Activated CD4-positive, CD25-positive, alpha-beta regulatory T cell treated with anti-CD3 and anti-CD28 coated beads, Interleukin-2, amount 50 U/mL, for 16 hours (primary cell): ENCODE results near the gene FLNC.
A peak's percentile ranks its signal among the peaks of the same experiment; 100 is the strongest.

Source experiments
- DNase-seq: peaks from one replicate; pipeline ENCODE4 v3.0.0-alpha.2; 2020; ENCODE audit warnings: low read depth, low spot score

FLNC gene, protein sequence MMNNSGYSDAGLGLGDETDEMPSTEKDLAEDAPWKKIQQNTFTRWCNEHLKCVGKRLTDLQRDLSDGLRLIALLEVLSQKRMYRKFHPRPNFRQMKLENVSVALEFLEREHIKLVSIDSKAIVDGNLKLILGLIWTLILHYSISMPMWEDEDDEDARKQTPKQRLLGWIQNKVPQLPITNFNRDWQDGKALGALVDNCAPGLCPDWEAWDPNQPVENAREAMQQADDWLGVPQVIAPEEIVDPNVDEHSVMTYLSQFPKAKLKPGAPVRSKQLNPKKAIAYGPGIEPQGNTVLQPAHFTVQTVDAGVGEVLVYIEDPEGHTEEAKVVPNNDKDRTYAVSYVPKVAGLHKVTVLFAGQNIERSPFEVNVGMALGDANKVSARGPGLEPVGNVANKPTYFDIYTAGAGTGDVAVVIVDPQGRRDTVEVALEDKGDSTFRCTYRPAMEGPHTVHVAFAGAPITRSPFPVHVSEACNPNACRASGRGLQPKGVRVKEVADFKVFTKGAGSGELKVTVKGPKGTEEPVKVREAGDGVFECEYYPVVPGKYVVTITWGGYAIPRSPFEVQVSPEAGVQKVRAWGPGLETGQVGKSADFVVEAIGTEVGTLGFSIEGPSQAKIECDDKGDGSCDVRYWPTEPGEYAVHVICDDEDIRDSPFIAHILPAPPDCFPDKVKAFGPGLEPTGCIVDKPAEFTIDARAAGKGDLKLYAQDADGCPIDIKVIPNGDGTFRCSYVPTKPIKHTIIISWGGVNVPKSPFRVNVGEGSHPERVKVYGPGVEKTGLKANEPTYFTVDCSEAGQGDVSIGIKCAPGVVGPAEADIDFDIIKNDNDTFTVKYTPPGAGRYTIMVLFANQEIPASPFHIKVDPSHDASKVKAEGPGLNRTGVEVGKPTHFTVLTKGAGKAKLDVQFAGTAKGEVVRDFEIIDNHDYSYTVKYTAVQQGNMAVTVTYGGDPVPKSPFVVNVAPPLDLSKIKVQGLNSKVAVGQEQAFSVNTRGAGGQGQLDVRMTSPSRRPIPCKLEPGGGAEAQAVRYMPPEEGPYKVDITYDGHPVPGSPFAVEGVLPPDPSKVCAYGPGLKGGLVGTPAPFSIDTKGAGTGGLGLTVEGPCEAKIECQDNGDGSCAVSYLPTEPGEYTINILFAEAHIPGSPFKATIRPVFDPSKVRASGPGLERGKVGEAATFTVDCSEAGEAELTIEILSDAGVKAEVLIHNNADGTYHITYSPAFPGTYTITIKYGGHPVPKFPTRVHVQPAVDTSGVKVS (N-terminal part only)

GRCh38 chr7:128830231-128831177 lies at the start of gene FLNC:
FLNC (plus strand) TSS chr7:128830406; CDS start chr7:128830638, 232 bp downstream.
- no peak for DNase-seq

DNA sequence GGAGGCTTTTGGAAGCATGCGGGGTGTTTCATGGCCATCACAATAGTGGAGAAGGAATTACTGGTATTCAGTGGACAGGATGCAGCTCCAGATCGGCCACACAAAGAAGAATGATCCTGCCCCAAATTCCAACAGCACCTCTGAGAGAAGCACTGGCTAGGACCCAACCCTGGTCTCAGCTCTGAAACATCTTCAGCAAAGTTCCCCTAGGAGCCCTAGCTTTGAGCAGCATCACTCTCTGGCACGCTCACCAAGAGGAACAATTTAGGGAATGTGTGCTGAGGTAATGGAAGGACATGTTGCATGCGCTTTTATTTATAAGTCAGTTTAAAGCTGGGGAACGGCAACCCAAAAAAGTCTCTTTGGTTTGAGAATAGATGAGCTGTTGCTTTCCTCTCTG lies 49.1 kb upstream of the FLNC start:
- no peak for DNase-seq

DNA sequence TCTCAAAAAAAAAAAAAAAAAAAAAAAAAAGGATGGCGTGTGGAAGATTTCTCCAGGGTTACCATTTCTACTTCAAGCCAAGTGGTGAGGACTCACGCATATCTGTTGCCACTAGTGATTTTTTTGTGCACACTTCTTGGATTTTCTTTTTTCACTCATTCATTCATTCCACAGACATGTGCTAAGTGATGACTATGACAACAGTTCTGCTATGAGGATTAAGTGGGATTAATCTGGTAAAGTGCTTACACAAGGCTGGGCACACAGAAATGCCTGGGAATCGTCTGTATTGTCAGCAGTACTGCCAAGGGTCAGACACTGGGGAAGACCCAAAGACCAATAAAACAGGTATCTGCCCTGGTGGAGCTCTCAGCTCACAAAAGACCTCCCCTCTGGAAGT lies 48.4 kb upstream of the FLNC start:
- no peak for DNase-seq

DNA sequence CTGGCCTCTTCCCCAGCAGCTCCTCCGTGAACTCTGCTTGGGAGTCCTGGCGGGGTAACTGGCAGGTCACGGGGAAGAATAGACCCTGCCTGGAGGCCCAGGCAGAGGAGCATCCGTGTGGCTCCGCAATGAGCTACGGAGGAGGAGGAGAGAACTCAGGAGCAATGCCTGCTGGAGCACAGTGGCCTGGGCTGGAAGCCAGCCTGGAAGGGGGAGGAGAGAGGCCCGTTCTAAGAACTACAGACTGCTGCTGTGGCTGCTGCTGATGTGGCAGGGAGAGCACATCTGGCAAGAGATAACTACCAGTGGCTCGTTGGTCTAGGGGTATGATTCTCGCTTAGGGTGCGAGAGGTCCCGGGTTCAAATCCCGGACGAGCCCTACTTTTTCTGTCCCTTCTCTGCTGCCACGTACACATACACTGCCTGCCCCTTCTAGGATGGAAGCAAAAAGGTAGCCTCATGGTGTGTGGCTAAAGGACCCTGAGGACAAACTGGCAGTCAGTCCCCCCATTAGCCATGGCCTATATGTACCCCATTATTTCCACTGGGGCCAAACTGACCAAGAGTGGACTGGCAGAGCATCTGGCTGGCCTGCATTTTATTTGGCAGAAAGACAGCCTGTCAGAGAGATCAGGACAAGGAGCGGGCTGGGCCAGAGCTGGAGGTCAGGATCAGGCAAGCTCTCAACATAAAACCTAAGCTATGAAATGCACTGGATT lies 46.9 kb upstream of the FLNC start:
- no peak for DNase-seq

- DNase-seq: no peak
Observed at GRCh38 chr7:128785738-128786137, 44.5 kb upstream of the FLNC start.

- DNase-seq: no peak
Observed at GRCh38 chr7:128788446-128789412, 41.5 kb upstream of the FLNC start.

DNA sequence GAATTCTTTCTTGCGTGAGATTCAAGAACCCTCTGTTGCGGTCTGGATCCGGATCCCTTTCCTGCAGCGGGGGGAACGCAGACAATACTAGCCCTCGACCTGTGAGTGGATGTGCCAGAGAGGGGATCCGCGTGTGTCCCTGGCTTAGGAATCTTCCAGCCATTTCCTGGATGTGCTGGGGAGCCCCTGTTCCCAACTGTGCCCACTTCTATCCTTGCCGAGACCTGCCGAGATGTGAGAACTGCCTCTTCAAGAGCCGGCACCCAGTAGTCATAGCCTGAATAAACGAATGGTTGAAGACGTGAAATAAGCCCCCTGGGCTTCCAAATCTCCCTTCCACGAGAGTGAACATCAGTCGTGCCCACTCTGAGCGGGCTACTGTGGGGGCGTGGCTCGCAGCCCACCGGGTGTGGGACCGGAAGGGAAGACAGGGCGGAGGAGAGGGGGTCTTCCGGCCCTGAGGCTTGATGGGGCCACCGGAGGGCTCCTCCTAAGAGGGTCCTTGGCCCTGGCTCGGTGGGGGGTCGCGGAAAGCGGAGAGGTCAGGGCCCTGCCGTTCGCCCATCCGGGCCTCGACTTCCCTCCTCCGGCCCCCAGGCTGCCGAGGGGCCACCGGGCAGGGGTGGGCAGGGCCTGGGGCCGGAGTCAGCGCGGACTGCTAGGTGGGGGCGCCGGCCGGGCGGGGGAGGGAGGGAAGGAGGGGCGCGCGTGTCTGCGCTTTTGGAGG lies 39.7 kb upstream of the FLNC start:
- no peak for DNase-seq

GRCh38 chr7:128791121-128791971 lies 38.9 kb upstream of the FLNC start, which contains the start of gene CCDC136:
CCDC136 (plus strand) TSS chr7:128791968; CDS start chr7:128792412, 444 bp downstream.
- DNase-seq: peak; percentile 46

GRCh38 chr7:128791972-128792327 lies 38.3 kb upstream of the FLNC start:
- no peak for DNase-seq

- DNase-seq: no peak
Observed at GRCh38 chr7:128792471-128793180, 37.6 kb upstream of the FLNC start.

DNA sequence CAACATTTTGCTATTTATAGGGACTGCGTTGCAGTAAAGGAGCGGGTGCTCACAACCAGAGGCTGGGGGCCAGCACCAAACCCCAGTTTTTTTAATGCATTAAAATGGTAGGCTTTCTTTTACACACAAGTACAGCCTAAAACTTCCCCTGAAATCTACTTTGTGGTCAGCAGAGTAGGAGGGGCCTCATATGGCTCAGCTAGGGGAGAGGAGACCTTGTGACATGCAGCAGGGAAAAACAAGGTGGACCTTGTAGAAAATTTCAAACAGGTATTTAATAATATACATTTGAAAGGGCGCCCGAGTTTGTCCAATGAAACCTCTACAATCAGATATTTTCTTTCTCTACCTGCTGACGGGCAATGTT lies 37.0 kb upstream of the FLNC start:
- no peak for DNase-seq

- DNase-seq: no peak
Observed at GRCh38 chr7:128794020-128794419, 36.2 kb upstream of the FLNC start.

DNA sequence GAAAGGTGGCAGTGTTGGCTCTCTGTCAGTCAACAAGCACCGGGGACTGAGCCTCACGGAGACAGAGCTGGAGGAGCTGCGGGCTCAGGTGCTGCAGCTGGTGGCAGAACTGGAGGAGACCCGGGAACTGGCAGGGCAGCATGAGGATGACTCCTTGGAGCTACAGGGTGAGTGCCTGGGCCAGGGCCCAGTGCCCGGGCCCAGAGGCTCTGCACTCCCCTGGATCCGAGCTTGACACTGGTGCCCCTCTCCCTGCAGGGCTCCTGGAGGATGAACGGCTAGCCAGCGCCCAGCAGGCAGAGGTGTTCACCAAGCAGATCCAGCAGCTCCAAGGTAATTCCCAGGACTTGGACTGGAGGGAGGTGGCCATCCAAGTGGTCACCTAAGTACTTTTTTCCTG lies 35.8 kb upstream of the FLNC start:
- DNase-seq: no peak

DNA sequence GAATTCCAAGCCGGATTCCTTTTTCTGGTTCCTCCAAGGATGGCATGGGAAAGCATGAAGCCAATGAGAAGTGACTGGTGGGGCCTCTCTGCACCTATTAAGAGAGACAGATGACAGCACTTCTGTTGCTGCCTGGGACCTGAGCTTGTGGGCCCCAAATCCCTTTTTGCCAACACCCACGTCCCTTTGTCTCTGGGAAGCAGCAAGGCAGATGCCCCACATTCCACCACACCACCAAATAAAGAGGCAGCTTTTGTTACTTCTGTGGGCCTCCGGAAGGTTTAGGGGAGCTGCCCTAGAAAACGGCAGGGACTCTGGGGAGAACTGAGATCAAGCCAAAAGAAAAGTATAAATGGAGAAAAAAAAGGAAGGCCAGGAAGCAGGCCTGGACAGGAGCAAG lies 35.1 kb upstream of the FLNC start:
- DNase-seq: no peak

GRCh38 chr7:128796327-128796726 lies 33.9 kb upstream of the FLNC start:
- no peak for DNase-seq

DNA sequence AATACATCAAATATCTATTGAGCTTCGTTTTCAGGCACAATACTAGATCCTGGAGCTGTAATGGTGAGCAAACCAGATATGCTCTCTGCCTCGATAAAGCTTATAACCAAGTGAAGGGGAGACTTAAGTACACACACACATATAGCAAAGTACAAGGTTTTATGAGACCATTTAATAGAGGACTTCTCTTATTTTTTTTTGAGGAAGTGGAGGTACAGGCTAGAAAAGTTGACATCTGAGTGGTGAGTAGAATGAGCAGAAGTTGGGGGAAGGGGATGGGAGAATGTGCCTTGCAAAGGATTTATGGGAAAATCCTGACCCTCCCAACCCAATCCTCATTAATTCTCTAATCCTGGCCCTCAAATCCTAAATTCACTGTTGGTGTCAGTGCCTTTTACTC lies 30.8 kb upstream of the FLNC start:
- no peak for DNase-seq

DNA sequence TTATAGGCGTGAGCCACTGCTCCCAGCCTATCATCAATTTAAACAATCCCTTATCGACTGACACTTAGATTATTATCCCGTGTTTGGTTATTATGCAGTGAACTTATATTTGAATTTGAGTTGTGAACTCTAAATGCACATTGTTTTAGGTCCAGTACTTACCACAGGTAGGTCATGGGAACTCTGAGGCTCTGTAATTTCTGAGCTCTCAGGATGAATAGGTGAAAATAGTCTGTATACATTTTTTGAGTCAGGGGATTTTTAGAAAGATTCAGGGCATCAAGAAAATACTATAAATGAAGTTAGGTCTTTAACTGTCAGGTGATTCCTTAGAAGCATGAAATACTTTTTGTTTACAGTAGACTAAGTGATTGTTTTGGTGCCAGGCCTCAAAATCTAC lies 29.6 kb upstream of the FLNC start:
- DNase-seq: no peak
